SU-DHL-6 (cell line): Measurements from ENCODE around the gene CNFN.

Source experiments
- H2AFZ ChIP-seq: fragments of 200-600 bp; sonication (generic); 2 replicates; pipeline ENCODE4 v1.6.1; 2014; ENCODE audit warnings: low read depth, mild to moderate bottlenecking, moderate library complexity, mixed read lengths, antibody characterized with exemption, low read length; ENCODE audit not compliant: severe bottlenecking
- H3F3A ChIP-seq: fragments of 200-600 bp; shearing (Covaris generic); 2 replicates; pipeline ENCODE4 v1.6.0; 2016; ENCODE audit warnings: antibody characterized with exemption, mild to moderate bottlenecking; ENCODE audit not compliant: insufficient read depth
- H3K27ac ChIP-seq: fragments of 200-600 bp; sonication (generic); 2 replicates; pipeline ENCODE4 v1.5.1; 2016; ENCODE audit warnings: low read depth, mild to moderate bottlenecking, low read length, moderate library complexity, mixed read lengths
- H3K27me3 ChIP-seq: fragments of 200-600 bp; sonication (generic), shearing (Covaris generic); 2 replicates; pipeline ENCODE4 v1.6.0; 2014; ENCODE audit warnings: mild to moderate bottlenecking, low read length
- H3K36me3 ChIP-seq: fragments of 200-600 bp; sonication (generic); 2 replicates; pipeline ENCODE4 v1.6.1; 2014; ENCODE audit warnings: mild to moderate bottlenecking, low read length, mixed read lengths
- H3K4me2 ChIP-seq: fragments of 300-600, 200-600 bp; shearing (Covaris generic), sonication (generic); 2 replicates; pipeline ENCODE4 v1.6.0; 2014; ENCODE audit warnings: low read length, low read depth, mild to moderate bottlenecking; ENCODE audit not compliant: poor library complexity, severe bottlenecking
- H3K4me3 ChIP-seq: fragments of 200-600 bp; sonication (generic); 2 replicates; pipeline ENCODE4 v1.5.1; 2014; ENCODE audit warnings: antibody characterized with exemption, low read length, mild to moderate bottlenecking, mixed read lengths; ENCODE audit not compliant: insufficient read depth, poor library complexity, severe bottlenecking
- H3K79me2 ChIP-seq: fragments of 200-600 bp; sonication (generic); 2 replicates; pipeline ENCODE4 v1.6.1; 2014; ENCODE audit warnings: mild to moderate bottlenecking, low read length, moderate library complexity; ENCODE audit not compliant: insufficient read depth
- H3K9ac ChIP-seq: fragments of 200-600 bp; sonication (generic); 2 replicates; pipeline ENCODE4 v1.7.0; 2014; ENCODE audit warnings: mild to moderate bottlenecking, low read length
- H3K9me2 ChIP-seq: fragments of 200-600 bp; sonication (generic); replicated peaks from 2 replicates; pipeline ENCODE4 v1.6.1; 2014; ENCODE audit warnings: low read length; ENCODE audit not compliant: insufficient read depth
- H3K9me3 ChIP-seq: fragments of 200-600 bp; sonication (generic); 2 replicates; pipeline ENCODE4 v1.6.1; 2014; ENCODE audit warnings: low read length, mixed read lengths; ENCODE audit not compliant: insufficient read depth
- H4K20me1 ChIP-seq: fragments of 200-600 bp; sonication (generic); 2 replicates; pipeline ENCODE4 v1.6.1; 2014; ENCODE audit warnings: low read depth, mild to moderate bottlenecking, antibody characterized with exemption, low read length, moderate library complexity, mixed read lengths
- CTCF ChIP-seq: fragments of 200-600 bp; sonication (generic); IDR thresholded peaks from one replicate; pipeline ENCODE4 v1.5.1; 2017; ENCODE audit warnings: antibody characterized with exemption, mild to moderate bottlenecking, low read length, moderate library complexity; ENCODE audit not compliant: insufficient read depth, poor library complexity, severe bottlenecking
- EZH2phosphoT487 ChIP-seq: fragments of 200-600 bp; sonication (generic), shearing (Covaris generic); conservative IDR thresholded peaks from 2 replicates; pipeline ENCODE4 v1.6.1; 2018; ENCODE audit warnings: mild to moderate bottlenecking, antibody characterized with exemption, low read length, moderate library complexity, mixed read lengths

Gene CNFN

GRCh38 chr19:42433503-42434260 is 43.6 kb upstream of the CNFN start:
- Histone ChIP-seq H3K79me2 (no peaks in the 10 kb centered on the region), H3K4me2 (no peak overlapping the region), H3F3A (no peaks in the 10 kb centered on the region), H3K36me3 (no peaks in the 10 kb centered on the region), H3K9me2 (no peaks in the 10 kb centered on the region), H3K4me3 (no peak overlapping the region), H4K20me1 (no peaks in the 10 kb centered on the region), H3K9me3 (no peaks in the 10 kb centered on the region), H3K27ac (no peak overlapping the region), H3K9ac (no peak overlapping the region), H3K27me3 (no peaks in the 10 kb centered on the region), H2AFZ (no peak overlapping the region)
- TF ChIP-seq EZH2phosphoT487 (no peak), CTCF (peak; percentile 84)

- Histone ChIP-seq H3K9me3 (no peaks in the 10 kb centered on the region), H3K79me2 (no peaks in the 10 kb centered on the region), H3K9me2 (no peaks in the 10 kb centered on the region), H3K36me3 (no peaks in the 10 kb centered on the region), H4K20me1 (no peaks in the 10 kb centered on the region), H3K4me3 (no peak overlapping the region), H3K4me2 (no peak overlapping the region), H3F3A (no peaks in the 10 kb centered on the region), H2AFZ (no peak overlapping the region), H3K9ac (no peak overlapping the region), H3K27ac (no peak overlapping the region), H3K27me3 (no peaks in the 10 kb centered on the region)
- TF ChIP-seq CTCF, result no peak
- TF ChIP-seq EZH2phosphoT487, result no peak
Observed at GRCh38 chr19:42431486-42431885, 41.4 kb upstream of the CNFN start.

- no peaks in the 10 kb centered on the region for H3K9me3 ChIP-seq
- H3K9ac ChIP-seq, result no peak overlapping the region
- no peak overlapping the region for H2AFZ ChIP-seq
- TF ChIP-seq EZH2phosphoT487 (no peak), CTCF (no peak)
- H3K27me3 ChIP-seq, result no peaks in the 10 kb centered on the region
- no peak overlapping the region for H3K4me2 ChIP-seq
- H4K20me1 ChIP-seq, result no peaks in the 10 kb centered on the region
- H3K79me2 ChIP-seq, result no peaks in the 10 kb centered on the region
- H3K9me2 ChIP-seq, result no peaks in the 10 kb centered on the region
- H3F3A ChIP-seq, result no peaks in the 10 kb centered on the region
- H3K27ac ChIP-seq, result no peak overlapping the region
- no peak overlapping the region for H3K4me3 ChIP-seq
- no peaks in the 10 kb centered on the region for H3K36me3 ChIP-seq
Observed at GRCh38 chr19:42428676-42429075, 38.6 kb upstream of the CNFN start.
